ENCODE measurements around the gene CRYBG3.

CRYBG3 gene

DNA sequence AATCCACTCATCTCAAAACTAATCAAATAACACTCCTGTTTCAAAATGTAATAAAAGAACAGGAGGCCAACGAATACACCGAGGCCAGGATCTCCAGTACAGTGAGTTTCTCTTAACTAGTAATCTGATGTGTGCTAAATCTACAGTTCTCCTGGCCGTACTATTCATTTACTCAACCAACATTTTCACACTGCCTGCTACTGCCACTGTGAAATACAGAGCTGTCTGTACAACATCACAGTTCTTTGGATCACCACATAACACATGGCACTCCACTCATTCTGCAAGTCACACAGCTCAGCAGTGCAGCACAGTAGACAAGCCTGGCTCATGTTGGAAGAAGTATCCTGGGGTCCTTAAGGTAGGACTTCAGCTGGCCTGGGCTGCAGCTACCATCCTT lies 128.5 kb downstream of the CRYBG3 start:
- TF ChIP-seq SIN3A (IDR thresholded peaks at IDR 0.05; ENCODE audit: borderline replicate concordance, insufficient read depth, low read length) (no peak), FOXP2 (optimal IDR thresholded peaks at IDR 0.05; ENCODE audit: borderline replicate concordance, extremely low read depth, extremely low read length, insufficient read depth) (no peak), POLR2AphosphoS5 (IDR thresholded peaks at IDR 0.05; ENCODE audit: low read depth, low read length) (no peak), TAF1 (IDR thresholded peaks at IDR 0.05; ENCODE audit: borderline replicate concordance, insufficient read depth, low read length) (no peak)
- TF ChIP-seq, protein P1, sequence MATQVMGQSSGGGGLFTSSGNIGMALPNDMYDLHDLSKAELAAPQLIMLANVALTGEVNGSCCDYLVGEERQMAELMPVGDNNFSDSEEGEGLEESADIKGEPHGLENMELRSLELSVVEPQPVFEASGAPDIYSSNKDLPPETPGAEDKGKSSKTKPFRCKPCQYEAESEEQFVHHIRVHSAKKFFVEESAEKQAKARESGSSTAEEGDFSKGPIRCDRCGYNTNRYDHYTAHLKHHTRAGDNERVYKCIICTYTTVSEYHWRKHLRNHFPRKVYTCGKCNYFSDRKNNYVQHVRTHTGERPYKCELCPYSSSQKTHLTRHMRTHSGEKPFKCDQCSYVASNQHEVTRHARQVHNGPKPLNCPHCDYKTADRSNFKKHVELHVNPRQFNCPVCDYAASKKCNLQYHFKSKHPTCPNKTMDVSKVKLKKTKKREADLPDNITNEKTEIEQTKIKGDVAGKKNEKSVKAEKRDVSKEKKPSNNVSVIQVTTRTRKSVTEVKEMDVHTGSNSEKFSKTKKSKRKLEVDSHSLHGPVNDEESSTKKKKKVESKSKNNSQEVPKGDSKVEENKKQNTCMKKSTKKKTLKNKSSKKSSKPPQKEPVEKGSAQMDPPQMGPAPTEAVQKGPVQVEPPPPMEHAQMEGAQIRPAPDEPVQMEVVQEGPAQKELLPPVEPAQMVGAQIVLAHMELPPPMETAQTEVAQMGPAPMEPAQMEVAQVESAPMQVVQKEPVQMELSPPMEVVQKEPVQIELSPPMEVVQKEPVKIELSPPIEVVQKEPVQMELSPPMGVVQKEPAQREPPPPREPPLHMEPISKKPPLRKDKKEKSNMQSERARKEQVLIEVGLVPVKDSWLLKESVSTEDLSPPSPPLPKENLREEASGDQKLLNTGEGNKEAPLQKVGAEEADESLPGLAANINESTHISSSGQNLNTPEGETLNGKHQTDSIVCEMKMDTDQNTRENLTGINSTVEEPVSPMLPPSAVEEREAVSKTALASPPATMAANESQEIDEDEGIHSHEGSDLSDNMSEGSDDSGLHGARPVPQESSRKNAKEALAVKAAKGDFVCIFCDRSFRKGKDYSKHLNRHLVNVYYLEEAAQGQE (IDR thresholded peaks at IDR 0.05; ENCODE audit: insufficient read depth in 1 of 2, low read depth in 2 of 2, low read length in 2 of 2), result no peak

DNA sequence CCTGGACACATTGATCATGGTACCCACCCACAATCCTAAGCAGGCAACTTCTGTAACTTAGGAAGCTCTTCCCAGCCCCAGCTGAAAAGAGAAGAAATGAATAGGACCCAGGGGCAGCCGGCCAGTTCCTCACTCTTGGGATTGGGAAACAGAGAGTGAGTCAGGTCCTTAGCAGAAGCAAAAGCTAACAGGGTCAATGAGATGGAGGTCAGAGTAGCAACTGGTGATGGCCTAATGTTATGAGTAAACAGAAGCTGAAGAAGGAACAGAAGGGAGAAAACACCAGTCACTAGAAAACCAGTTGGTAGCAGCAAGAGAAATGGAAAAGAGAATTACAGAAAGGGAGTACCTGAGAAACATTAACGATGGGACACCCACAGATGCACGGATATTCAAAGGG lies 130.5 kb downstream of the CRYBG3 start:
- TF ChIP-seq, protein P1 (IDR thresholded peaks at IDR 0.05; ENCODE audit: insufficient read depth in 1 of 2, low read depth in 2 of 2, low read length in 2 of 2), result no peak
- TF ChIP-seq POLR2AphosphoS5 (IDR thresholded peaks at IDR 0.05; ENCODE audit: low read depth, low read length) (no peak), SIN3A (IDR thresholded peaks at IDR 0.05; ENCODE audit: borderline replicate concordance, insufficient read depth, low read length) (no peak), FOXP2 (optimal IDR thresholded peaks at IDR 0.05; ENCODE audit: borderline replicate concordance, extremely low read depth, extremely low read length, insufficient read depth) (no peak), TAF1 (IDR thresholded peaks at IDR 0.05; ENCODE audit: borderline replicate concordance, insufficient read depth, low read length) (no peak)

DNA sequence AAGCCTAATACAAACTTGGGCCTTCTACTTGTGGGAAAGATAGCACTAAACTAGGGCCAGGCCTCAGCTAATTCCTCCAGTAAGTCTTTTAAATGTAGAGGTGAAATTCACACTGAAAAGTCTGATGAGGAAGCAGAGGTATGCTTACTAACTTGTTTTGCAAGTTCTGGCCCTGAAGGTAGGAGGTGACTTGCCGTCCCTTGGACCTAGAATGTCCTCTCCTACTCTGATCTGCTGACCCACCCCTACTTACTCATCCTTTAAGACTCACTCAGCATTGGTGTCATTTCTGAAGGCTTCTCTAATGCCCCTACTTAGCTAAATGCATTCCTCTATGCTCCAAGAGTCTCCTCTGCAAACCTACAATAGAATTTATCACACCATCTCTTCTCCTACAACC lies 131.1 kb downstream of the CRYBG3 start:
- TF ChIP-seq SIN3A (IDR thresholded peaks at IDR 0.05; ENCODE audit: borderline replicate concordance, insufficient read depth, low read length) (no peak), TAF1 (IDR thresholded peaks at IDR 0.05; ENCODE audit: borderline replicate concordance, insufficient read depth, low read length) (no peak), FOXP2 (optimal IDR thresholded peaks at IDR 0.05; ENCODE audit: borderline replicate concordance, extremely low read depth, extremely low read length, insufficient read depth) (no peak), POLR2AphosphoS5 (IDR thresholded peaks at IDR 0.05; ENCODE audit: low read depth, low read length) (no peak)
- TF ChIP-seq, protein P1 (IDR thresholded peaks at IDR 0.05; ENCODE audit: insufficient read depth in 1 of 2, low read depth in 2 of 2, low read length in 2 of 2), result no peak

DNA sequence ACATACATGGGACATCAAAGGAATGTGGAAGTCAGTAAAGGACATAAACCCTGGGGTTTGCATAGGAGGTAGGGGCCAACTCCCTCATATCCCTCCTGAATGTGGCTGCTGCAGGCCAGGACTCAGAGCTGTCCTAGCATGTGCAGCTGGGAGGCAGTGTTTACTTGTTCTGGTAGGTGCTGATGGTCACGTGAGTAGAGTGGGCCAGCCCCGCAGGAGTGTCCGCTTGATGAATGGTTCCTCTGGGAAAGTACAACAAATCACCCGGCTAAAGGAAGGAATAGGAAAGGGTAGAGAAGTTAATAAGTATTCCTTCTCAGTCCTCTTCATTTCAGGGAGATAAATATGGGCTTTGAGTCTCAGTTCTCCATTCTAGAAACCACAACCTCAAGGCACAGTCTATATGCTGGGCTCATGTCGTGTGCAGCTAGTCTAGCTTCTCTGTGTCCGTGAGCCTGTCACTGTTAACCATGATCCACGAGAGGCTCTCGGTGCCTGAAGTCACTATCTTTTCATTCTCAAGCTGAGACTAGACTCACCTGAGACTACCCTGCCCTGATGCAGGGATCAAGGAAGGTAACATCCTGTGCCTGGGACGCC lies 132.5 kb downstream of the CRYBG3 start:
- TF ChIP-seq, protein P1 (IDR thresholded peaks at IDR 0.05; ENCODE audit: insufficient read depth in 1 of 2, low read depth in 2 of 2, low read length in 2 of 2), result no peak
- TF ChIP-seq TAF1 (IDR thresholded peaks at IDR 0.05; ENCODE audit: borderline replicate concordance, insufficient read depth, low read length) (no peak), SIN3A (IDR thresholded peaks at IDR 0.05; ENCODE audit: borderline replicate concordance, insufficient read depth, low read length) (no peak), POLR2AphosphoS5 (IDR thresholded peaks at IDR 0.05; ENCODE audit: low read depth, low read length) (no peak), FOXP2 (optimal IDR thresholded peaks at IDR 0.05; ENCODE audit: borderline replicate concordance, extremely low read depth, extremely low read length, insufficient read depth) (no peak)
